Measurements from ENCODE around the gene PTPRM.

Gene PTPRM

DNA sequence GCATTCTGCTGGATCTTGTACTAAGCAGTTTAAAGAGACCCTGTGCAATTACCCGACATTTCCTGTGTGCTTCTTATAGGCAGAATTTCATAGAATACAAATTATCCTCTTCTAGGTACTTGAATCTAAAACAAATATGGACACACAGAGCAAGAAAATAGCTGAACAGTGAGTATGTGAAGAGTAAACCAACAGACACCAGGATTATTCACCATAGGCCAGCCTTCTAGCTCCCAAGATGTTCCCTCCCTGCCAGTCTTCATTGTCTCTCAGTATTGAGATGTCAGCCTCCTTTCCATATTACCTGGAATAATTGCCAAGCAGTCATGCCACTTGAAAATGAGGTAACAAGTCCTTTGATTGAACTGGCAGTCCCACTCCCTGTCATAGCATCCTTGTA, 187.1 kb downstream of the PTPRM start:
- Histone ChIP-seq H3K36me3 (ENCODE audit: control insufficient read depth in 2 of 2, insufficient read depth in 1 of 2, low read length in 2 of 2) (no peaks in the 10 kb centered on the region; a peak in 1 of 3 replicates), H3K4me1 (ENCODE audit: control insufficient read depth, insufficient read depth, low read length) (peaks cover 30% of the 10 kb centered on the region), H3K9me3 (ENCODE audit: control insufficient read depth, insufficient read depth, low read depth, low read length) (no peaks in the 10 kb centered on the region), H3K27ac (ENCODE audit: extremely low read depth, low read depth, low read length) (no peak overlapping the region), H3K4me3 (ENCODE audit: low read depth, low read length) (no peak overlapping the region)
- ChIA-PET POLR2A (no interaction called here), CTCF (interaction anchor here (1.3 kb wide), 1 partner anchor 36 kb away, joined by 3 read pairs; no protein-coding TSS in a partner anchor)
- TF ChIP-seq ZNF610 (tag by site-specific recombination; IDR thresholded peaks at IDR 0.05; ENCODE audit: borderline replicate concordance): no peak
- TF ChIP-seq ZNF114 (tag by site-specific recombination; IDR thresholded peaks at IDR 0.05): no peak
- TF ChIP-seq ZNF350 (tag by site-specific recombination; IDR thresholded peaks at IDR 0.05): no peak
- TF ChIP-seq, protein P1, sequence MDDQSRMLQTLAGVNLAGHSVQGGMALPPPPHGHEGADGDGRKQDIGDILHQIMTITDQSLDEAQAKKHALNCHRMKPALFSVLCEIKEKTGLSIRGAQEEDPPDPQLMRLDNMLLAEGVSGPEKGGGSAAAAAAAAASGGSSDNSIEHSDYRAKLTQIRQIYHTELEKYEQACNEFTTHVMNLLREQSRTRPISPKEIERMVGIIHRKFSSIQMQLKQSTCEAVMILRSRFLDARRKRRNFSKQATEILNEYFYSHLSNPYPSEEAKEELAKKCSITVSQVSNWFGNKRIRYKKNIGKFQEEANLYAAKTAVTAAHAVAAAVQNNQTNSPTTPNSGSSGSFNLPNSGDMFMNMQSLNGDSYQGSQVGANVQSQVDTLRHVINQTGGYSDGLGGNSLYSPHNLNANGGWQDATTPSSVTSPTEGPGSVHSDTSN (CRISPR knock-in tag; IDR thresholded peaks at IDR 0.05): no peak
- TF ChIP-seq, protein P2, sequence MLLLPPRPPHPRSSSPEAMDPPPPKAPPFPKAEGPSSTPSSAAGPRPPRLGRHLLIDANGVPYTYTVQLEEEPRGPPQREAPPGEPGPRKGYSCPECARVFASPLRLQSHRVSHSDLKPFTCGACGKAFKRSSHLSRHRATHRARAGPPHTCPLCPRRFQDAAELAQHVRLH (tag by site-specific recombination; IDR thresholded peaks at IDR 0.05): no peak
- no peak for TF ChIP-seq ZNF324 (tag by site-specific recombination; IDR thresholded peaks at IDR 0.05)
- TF ChIP-seq ZNF549 (tag by site-specific recombination; IDR thresholded peaks at IDR 0.05): no peak
- TF ChIP-seq, protein P3, sequence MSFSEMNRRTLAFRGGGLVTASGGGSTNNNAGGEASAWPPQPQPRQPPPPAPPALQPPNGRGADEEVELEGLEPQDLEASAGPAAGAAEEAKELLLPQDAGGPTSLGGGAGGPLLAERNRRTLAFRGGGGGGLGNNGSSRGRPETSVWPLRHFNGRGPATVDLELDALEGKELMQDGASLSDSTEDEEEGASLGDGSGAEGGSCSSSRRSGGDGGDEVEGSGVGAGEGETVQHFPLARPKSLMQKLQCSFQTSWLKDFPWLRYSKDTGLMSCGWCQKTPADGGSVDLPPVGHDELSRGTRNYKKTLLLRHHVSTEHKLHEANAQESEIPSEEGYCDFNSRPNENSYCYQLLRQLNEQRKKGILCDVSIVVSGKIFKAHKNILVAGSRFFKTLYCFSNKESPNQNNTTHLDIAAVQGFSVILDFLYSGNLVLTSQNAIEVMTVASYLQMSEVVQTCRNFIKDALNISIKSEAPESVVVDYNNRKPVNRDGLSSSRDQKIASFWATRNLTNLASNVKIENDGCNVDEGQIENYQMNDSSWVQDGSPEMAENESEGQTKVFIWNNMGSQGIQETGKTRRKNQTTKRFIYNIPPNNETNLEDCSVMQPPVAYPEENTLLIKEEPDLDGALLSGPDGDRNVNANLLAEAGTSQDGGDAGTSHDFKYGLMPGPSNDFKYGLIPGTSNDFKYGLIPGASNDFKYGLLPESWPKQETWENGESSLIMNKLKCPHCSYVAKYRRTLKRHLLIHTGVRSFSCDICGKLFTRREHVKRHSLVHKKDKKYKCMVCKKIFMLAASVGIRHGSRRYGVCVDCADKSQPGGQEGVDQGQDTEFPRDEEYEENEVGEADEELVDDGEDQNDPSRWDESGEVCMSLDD (tag by site-specific recombination; IDR thresholded peaks at IDR 0.05): no peak
- no peak for TF ChIP-seq ZFP3 (tag by site-specific recombination; IDR thresholded peaks at IDR 0.05; ENCODE audit: low read depth)
- TF ChIP-seq ZFHX2 (tag by site-specific recombination; conservative IDR thresholded peaks at IDR 0.05): no peak
- TF ChIP-seq YY2 (tag by site-specific recombination; IDR thresholded peaks at IDR 0.05): no peak
- TF ChIP-seq, protein P4, sequence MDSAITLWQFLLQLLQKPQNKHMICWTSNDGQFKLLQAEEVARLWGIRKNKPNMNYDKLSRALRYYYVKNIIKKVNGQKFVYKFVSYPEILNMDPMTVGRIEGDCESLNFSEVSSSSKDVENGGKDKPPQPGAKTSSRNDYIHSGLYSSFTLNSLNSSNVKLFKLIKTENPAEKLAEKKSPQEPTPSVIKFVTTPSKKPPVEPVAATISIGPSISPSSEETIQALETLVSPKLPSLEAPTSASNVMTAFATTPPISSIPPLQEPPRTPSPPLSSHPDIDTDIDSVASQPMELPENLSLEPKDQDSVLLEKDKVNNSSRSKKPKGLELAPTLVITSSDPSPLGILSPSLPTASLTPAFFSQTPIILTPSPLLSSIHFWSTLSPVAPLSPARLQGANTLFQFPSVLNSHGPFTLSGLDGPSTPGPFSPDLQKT (IDR thresholded peaks at IDR 0.05; ENCODE audit: borderline replicate concordance, low read depth, low read length): no peak
- TF ChIP-seq, protein P5, sequence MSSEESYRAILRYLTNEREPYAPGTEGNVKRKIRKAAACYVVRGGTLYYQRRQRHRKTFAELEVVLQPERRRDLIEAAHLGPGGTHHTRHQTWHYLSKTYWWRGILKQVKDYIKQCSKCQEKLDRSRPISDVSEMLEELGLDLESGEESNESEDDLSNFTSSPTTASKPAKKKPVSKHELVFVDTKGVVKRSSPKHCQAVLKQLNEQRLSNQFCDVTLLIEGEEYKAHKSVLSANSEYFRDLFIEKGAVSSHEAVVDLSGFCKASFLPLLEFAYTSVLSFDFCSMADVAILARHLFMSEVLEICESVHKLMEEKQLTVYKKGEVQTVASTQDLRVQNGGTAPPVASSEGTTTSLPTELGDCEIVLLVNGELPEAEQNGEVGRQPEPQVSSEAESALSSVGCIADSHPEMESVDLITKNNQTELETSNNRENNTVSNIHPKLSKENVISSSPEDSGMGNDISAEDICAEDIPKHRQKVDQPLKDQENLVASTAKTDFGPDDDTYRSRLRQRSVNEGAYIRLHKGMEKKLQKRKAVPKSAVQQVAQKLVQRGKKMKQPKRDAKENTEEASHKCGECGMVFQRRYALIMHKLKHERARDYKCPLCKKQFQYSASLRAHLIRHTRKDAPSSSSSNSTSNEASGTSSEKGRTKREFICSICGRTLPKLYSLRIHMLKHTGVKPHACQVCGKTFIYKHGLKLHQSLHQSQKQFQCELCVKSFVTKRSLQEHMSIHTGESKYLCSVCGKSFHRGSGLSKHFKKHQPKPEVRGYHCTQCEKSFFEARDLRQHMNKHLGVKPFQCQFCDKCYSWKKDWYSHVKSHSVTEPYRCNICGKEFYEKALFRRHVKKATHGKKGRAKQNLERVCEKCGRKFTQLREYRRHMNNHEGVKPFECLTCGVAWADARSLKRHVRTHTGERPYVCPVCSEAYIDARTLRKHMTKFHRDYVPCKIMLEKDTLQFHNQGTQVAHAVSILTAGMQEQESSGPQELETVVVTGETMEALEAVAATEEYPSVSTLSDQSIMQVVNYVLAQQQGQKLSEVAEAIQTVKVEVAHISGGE (tag by site-specific recombination; conservative IDR thresholded peaks at IDR 0.05; ENCODE audit: low read depth): no peak

DNA sequence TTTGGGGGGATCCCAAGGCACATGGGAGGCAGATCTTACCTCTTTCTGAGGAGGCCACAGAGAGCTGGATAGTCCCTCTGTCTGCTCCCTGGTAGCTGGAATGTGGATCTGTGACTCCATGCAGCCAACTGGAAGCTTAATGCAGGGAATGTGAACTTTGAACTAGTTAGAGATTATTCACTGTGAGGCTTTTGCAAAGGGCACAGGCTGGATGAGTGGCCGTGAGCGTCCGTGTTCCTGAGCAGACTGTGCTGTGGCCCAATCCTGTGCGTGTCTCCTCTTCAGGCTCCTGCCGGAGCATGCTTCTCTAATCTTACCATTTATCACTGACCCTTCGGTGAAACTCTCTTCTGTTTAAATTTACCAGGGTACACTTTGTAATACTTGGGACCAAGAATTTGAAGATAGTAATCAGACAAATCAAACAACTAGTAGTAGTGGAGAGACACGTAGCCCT, 187.6 kb downstream of the PTPRM start:
- no peaks in the 10 kb centered on the region; a peak in 1 of 3 replicates for H3K36me3 ChIP-seq (ENCODE audit: control insufficient read depth in 2 of 2, insufficient read depth in 1 of 2, low read length in 2 of 2)
- peaks cover 30% of the 10 kb centered on the region for H3K4me1 ChIP-seq (ENCODE audit: control insufficient read depth, insufficient read depth, low read length)
- CTCF ChIA-PET: interaction anchor here (0.6 to 1.3 kb wide), 2 partner anchors 35 to 201 kb away, joined by 3 read pairs; no protein-coding TSS in a partner anchor
- no peak overlapping the region for H3K4me3 ChIP-seq (ENCODE audit: low read depth, low read length)
- POLR2A ChIA-PET: no interaction called here
- H3K9me3 ChIP-seq (ENCODE audit: control insufficient read depth, insufficient read depth, low read depth, low read length): no peaks in the 10 kb centered on the region
- no peak overlapping the region for H3K27ac ChIP-seq (ENCODE audit: extremely low read depth, low read depth, low read length)
- TF ChIP-seq ZNF23 (tag by site-specific recombination; IDR thresholded peaks at IDR 0.05; ENCODE audit: borderline replicate concordance): no peak
- no peak for TF ChIP-seq ZNF335 (tag by site-specific recombination; conservative IDR thresholded peaks at IDR 0.05)
- TF ChIP-seq ZNF571 (tag by site-specific recombination; IDR thresholded peaks at IDR 0.05): no peak
- TF ChIP-seq OVOL3 (tag by site-specific recombination; IDR thresholded peaks at IDR 0.05): no peak
- TF ChIP-seq KLF8 (tag by site-specific recombination; IDR thresholded peaks at IDR 0.05): no peak
- TF ChIP-seq ZNF311 (tag by site-specific recombination; IDR thresholded peaks at IDR 0.05; ENCODE audit: borderline replicate concordance): no peak
- TF ChIP-seq, protein P6, sequence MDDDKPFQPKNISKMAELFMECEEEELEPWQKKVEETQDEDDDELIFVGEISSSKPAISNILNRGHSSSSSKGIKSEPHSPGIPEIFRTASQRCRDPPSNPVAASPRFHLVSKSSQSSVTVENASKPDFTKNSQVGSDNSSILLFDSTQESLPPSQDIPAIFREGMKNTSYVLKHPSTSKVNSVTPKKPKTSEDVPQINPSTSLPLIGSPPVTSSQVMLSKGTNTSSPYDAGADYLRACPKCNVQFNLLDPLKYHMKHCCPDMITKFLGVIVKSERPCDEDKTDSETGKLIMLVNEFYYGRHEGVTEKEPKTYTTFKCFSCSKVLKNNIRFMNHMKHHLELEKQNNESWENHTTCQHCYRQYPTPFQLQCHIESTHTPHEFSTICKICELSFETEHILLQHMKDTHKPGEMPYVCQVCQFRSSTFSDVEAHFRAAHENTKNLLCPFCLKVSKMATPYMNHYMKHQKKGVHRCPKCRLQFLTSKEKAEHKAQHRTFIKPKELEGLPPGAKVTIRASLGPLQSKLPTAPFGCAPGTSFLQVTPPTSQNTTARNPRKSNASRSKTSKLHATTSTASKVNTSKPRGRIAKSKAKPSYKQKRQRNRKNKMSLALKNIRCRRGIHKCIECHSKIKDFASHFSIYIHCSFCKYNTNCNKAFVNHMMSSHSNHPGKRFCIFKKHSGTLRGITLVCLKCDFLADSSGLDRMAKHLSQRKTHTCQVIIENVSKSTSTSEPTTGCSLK (tag by site-specific recombination; IDR thresholded peaks at IDR 0.05): no peak
- no peak for TF ChIP-seq ZNF169 (tag by site-specific recombination; IDR thresholded peaks at IDR 0.05)
- TF ChIP-seq REPIN1 (tag by site-specific recombination; IDR thresholded peaks at IDR 0.05; ENCODE audit: low read depth): no peak
- TF ChIP-seq, protein P7, sequence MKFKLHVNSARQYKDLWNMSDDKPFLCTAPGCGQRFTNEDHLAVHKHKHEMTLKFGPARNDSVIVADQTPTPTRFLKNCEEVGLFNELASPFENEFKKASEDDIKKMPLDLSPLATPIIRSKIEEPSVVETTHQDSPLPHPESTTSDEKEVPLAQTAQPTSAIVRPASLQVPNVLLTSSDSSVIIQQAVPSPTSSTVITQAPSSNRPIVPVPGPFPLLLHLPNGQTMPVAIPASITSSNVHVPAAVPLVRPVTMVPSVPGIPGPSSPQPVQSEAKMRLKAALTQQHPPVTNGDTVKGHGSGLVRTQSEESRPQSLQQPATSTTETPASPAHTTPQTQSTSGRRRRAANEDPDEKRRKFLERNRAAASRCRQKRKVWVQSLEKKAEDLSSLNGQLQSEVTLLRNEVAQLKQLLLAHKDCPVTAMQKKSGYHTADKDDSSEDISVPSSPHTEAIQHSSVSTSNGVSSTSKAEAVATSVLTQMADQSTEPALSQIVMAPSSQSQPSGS (tag by site-specific recombination; IDR thresholded peaks at IDR 0.05; ENCODE audit: low read depth): no peak

Data from HEK293 (cell line).